Measurements from ENCODE around the gene MRPL9.

DNA sequence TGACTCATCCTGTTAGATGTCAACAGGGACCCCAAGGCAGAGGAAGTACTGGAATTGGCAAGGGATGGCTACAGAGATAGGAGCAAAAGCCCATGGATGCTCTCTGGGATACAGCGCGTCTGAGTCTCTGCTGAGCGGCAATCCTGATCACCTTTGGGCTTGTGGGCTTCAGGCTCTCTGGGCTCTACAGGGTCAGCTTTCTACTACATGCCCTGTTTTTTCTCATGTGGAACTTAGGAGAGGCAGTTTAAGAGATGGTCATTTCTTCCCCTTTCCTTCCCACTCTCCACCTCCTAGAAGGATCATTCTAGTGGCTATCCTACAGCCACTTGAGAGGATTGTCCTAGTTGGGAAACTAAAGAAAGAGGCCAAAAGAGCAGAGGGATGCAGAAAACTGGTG lies 40.6 kb upstream of the MRPL9 start:
- TF ChIP-seq, protein P1, sequence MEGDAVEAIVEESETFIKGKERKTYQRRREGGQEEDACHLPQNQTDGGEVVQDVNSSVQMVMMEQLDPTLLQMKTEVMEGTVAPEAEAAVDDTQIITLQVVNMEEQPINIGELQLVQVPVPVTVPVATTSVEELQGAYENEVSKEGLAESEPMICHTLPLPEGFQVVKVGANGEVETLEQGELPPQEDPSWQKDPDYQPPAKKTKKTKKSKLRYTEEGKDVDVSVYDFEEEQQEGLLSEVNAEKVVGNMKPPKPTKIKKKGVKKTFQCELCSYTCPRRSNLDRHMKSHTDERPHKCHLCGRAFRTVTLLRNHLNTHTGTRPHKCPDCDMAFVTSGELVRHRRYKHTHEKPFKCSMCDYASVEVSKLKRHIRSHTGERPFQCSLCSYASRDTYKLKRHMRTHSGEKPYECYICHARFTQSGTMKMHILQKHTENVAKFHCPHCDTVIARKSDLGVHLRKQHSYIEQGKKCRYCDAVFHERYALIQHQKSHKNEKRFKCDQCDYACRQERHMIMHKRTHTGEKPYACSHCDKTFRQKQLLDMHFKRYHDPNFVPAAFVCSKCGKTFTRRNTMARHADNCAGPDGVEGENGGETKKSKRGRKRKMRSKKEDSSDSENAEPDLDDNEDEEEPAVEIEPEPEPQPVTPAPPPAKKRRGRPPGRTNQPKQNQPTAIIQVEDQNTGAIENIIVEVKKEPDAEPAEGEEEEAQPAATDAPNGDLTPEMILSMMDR (conservative IDR thresholded peaks at IDR 0.05) = no peak
- no peak for TF ChIP-seq ZFX (IDR thresholded peaks at IDR 0.05)
